Right lobe of liver (tissue), 6 donors: ENCODE measurements around the gene AKAP13. TPM values are rescaled to one million over a fixed set of nuclear protein-coding genes. Genes with fewer than 3 reads are reported as not detected.
"Not testable (repeated sequence)": the region's sequence is repeated elsewhere in the genome, so short reads cannot be mapped to it uniquely, and the experiment has no call there.

Experiments
- ATAC-seq, 4 donors: fragments of 200-7000 bp; cut with Tn5 transposase; one replicate each; pipeline ENCODE4 v1.9.1; 2020; ENCODE audit warnings: mild to moderate bottlenecking in 4 of 4, moderate library complexity in 4 of 4
- DNase-seq, 3 donors: peaks; one replicate each; pipeline ENCODE4 v3.0.0-alpha.2; 2020
- H3K27ac ChIP-seq, 3 donors: fragments of 200-600 bp; one replicate each; pipeline ENCODE4 v1.8.0; 2022
- H3K27me3 ChIP-seq, 2 donors: fragments of 200-600 bp; one replicate each; pipeline ENCODE4 v1.8.0; 2022
- H3K36me3 ChIP-seq, 4 donors: fragments of 200-600 bp; sonication (generic) in 1 of 4; one replicate each; pipeline versions ENCODE4 v1.5.1 to v1.8.0; 2017 to 2022; ENCODE audit warnings: control low read depth in 1 of 4
- H3K4me1 ChIP-seq, 4 donors: fragments of 200-600 bp; sonication (generic) in 1 of 4; one replicate each; pipeline versions ENCODE4 v1.5.1 to v1.8.0; 2017 to 2022; ENCODE audit warnings: control low read depth in 1 of 4
- H3K4me3 ChIP-seq, 3 donors: fragments of 200-600 bp; one replicate each; pipeline ENCODE4 v1.8.0; 2022
- H3K9me3 ChIP-seq, 4 donors: fragments of 200-600 bp; sonication (generic) in 1 of 4; one replicate each; pipeline versions ENCODE4 v1.5.1 to v1.8.0; 2017 to 2022; ENCODE audit warnings: control low read depth in 1 of 4
- CTCF ChIP-seq, 4 donors: fragments of 200-600 bp in 3 of 4; fragments of 450-650 bp in 1 of 4; IDR thresholded peaks; one replicate each; pipeline versions ENCODE4 v1.5.1 to v1.8.0; 2016 to 2022; ENCODE audit warnings: antibody characterized with exemption in 4 of 4, mild to moderate bottlenecking in 2 of 4
- POLR2A ChIP-seq: fragments of 450-650 bp; IDR thresholded peaks from one replicate; pipeline ENCODE4 v1.6.1; 2017; ENCODE audit warnings: antibody characterized with exemption, mild to moderate bottlenecking
- WGBS: methylation state at CpG from one replicate; pipeline ENCODE4 v1.1.6; 2018; ENCODE audit warnings: low coverage, low lambda C conversion rate; ENCODE audit not compliant: insufficient coverage; ENCODE audit errors: missing lambda C conversion rate; 5-methylcytosine and 5-hydroxymethylcytosine counted together
- intact Hi-C, 2 donors: fragments of 100-400 bp; cut with DNase I; formaldehyde crosslinking; loops; one replicate each; pipeline versions ENCODE4 v1.11.2 to v1.14.1; 2022
- microRNA counts: library from miRNA; unstranded; fragments of <30 nt; microRNA quantifications from one replicate; lab custom pipeline; 2016
- microRNA-seq, 2 donors: library from miRNA; unstranded; fragments of <30 nt; microRNA quantifications; one replicate each; pipeline ENCODE4, GENCODE V29; 2019 to 2020
- small RNA-seq, 2 experiments: library from RNA; depleted of rRNA; stranded (forward); fragments of <200 nt; gene quantifications; one replicate each; pipeline ENCODE3, GENCODE V24; 2016
- total RNA-seq, 6 experiments: library from RNA; depleted of rRNA in 2 of 6; stranded (reverse); fragments of >200 nt in 2 of 6; fragmentation: NEBNext Ultra II Directional in 3 of 6; extraction: Animal tissue kit (Norgen Biotek cat#: 25700) in 3 of 6; gene quantifications; one replicate each; pipeline versions ENCODE4 v1.1.0 to v1.2.4, GENCODE V29; 2016 to 2023
- donor health status: DM: no; HTN: yes; CAD: no.
- donor health status: DM: no; HTN: no; CAD: no.
- donor health status: DM: no; HTN: no; CAD: no.
- donor health status: DM: no; HTN: yes; CAD: no.
- donor health status: DM: no; HTN: yes; CAD: no.

The AKAP13 gene
- total RNA-seq, 6 experiments from 2014 or later, result 50.1 to 73.1 (median 63.9) TPM

GRCh38 chr15:85794598-85795336 lies 414.4 kb downstream of the AKAP13 start, which contains the start of gene KLHL25:
TSS of gene KLHL25 (minus strand) at chr15:85794925. CDS start at chr15:85769810, 25,115 bp downstream.
- DNase-seq, result peak; percentile 95 to 98 (median 97)
- Histone ChIP-seq H3K4me3 (peak within 1 kb of the TSS; percentile 84 to 96 (median 89)), H3K4me1 (peaks cover 0 to 16% (median 3%) of the 10 kb centered on the region in 4 donors), H3K27ac (peak within 1 kb of the TSS; percentile 84 to 96 (median 95)), H3K36me3 (no peaks in the 10 kb centered on the region), H3K9me3 (no peaks in the 10 kb centered on the region), H3K27me3 (no peaks in the 10 kb centered on the region)
- TF ChIP-seq POLR2A (peak; percentile 93), CTCF (IDR thresholded peaks at IDR 0.05) (no peak)
- peak; percentile 95 to 97 (median 95) for ATAC-seq
- intact Hi-C loops, result no loop called here
- WGBS, result 0% methylated on average over 26 of the region's 71 CpGs

- intact Hi-C loops, result no loop called here
- Histone ChIP-seq H3K36me3 (no peaks in the 10 kb centered on the region), H3K4me1 (peaks cover 0 to 21% (median 4%) of the 10 kb centered on the region in 4 donors), H3K9me3 (no peaks in the 10 kb centered on the region), H3K27me3 (no peaks in the 10 kb centered on the region), H3K4me3 (peak overlapping the region; percentile 18 to 44 (median 23)), H3K27ac (peak overlapping the region in 1 of 3 donors; percentile 60)
- no peak for ATAC-seq
- 53% methylated on average over 15 of the region's 15 CpGs for WGBS
- no peak for TF ChIP-seq POLR2A
- no peak for DNase-seq
These were observed 415.2 kb downstream of the AKAP13 start for GRCh38 chr15:85795337-85796305.

GRCh38 chr15:85796371-85796770 lies 416.0 kb downstream of the AKAP13 start:
- WGBS, result 92% methylated on average over 5 of the region's 7 CpGs
- H3K27ac ChIP-seq, H3K4me3 ChIP-seq, DNase-seq, H3K36me3 ChIP-seq, intact Hi-C loops, H3K27me3 ChIP-seq, H3K9me3 ChIP-seq, ATAC-seq: not testable (repeated sequence)
- peaks cover 0 to 23% (median 6%) of the 10 kb centered on the region in 4 donors for H3K4me1 ChIP-seq

MicroRNAs encoded within 50 kb of the gene (microRNA counts, 767-probe panel; counts per million panel counts)
- microRNA hsa-miR-1276 (lab: Ali Mortazavi, UCI), result 237 counts per million

Small RNA genes within 50 kb of the gene (microRNA-seq; reads per million reads assigned to microRNA genes)
- gene MIR1276, result 1.2 to 1.9 reads per million in 2 donors
- gene MIR7706, result 20.5 to 63.1 reads per million in 2 donors

Small RNA genes within 50 kb of the gene (small RNA-seq; reads per million reads assigned to genes)
- gene AC021739.1 (0 reads per million in 2 experiments), gene MIR1276 (1.3 to 1.5 reads per million in 2 experiments), gene RNU6-1280P (0 reads per million in 2 experiments), gene RNU7-79P (0 reads per million in 2 experiments)
